Epidermal melanocyte (primary cell): ENCODE measurements around the gene SPAG16.
"Not testable (repeated sequence)": the region's sequence is repeated elsewhere in the genome, so short reads cannot be mapped to it uniquely, and the experiment has no call there.

ENCODE experiments used
- DNase-seq: peaks from one replicate; pipeline ENCODE4 v3.0.0; 2011; ENCODE audit warnings: low spot score; ENCODE audit not compliant: insufficient read length

The SPAG16 gene

GRCh38 chr2:213408426-213409070 lies 124.3 kb downstream of the SPAG16 start:
- DNase-seq: not testable (repeated sequence)

DNA sequence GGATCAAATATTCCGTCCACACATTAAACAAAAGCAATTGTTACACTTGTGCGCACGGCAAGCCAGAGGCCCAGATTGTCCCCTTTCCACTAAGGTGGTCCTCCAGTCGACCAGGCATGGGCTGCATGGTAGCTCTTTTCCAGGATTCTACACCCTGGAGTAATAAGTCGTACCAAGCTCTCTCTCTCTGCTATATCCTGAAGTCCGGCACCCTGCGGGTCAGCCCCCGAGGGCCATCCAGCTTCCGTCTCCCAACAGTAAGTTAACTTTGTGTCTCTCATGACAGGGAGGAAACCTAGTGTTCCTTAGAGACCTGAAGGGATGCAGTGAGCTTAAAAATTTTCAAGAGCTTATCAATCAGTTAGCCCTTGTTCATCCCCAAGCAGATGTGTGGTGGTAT lies 126.4 kb downstream of the SPAG16 start:
- DNase-seq: not testable (repeated sequence)

DNA sequence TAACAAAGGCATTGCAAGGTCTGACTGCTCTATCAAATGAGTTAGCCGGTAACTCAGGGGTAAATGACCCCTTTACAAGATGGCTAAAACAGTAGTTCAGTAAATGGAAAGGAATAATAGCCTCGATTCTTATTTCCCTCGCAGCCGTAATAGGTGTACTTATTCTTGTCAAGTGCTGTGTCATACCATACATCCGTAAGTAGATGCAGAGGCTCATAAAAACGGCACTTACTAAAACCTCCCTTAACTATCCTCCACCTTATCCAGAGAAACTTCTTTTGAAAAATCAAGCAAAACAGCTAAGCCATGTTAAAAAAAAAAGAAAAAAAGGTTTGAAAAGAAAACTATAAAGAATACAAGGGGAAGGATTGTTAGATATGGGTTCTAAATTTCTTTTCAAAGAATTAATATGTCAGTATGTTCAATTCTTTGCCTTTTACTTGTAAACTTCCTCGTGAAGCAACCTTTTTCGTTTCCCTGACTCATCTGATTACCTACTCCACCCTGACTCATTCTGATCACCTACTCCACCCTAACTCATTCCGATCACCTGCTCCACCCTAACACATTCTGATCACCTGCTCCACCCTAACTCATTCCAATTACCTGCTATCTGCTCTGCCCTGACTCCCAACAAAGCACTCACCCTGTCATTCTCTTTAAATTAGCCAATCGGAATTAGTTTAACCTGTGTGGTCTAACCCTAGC lies 127.5 kb downstream of the SPAG16 start:
- no peak for DNase-seq

DNA sequence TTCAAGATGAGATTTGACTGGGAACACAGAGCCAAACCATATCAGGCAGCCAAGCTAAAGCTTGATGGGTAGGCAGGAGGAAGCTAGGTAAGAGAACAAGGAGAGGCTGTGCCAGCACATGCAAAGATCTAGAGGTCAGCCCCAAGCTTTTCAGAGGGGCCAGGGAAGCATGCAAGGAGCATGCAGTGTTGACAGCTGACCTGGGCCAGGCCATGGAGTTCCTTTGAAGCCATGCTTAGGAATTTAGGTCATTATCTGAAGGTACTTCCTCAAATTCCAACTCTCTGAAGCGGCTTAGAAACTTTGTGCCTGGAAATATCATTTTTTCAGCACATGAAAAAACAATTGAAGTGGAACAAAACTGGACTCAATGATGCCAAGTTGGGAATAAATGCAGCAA lies 130.8 kb downstream of the SPAG16 start:
- DNase-seq: no peak

DNA sequence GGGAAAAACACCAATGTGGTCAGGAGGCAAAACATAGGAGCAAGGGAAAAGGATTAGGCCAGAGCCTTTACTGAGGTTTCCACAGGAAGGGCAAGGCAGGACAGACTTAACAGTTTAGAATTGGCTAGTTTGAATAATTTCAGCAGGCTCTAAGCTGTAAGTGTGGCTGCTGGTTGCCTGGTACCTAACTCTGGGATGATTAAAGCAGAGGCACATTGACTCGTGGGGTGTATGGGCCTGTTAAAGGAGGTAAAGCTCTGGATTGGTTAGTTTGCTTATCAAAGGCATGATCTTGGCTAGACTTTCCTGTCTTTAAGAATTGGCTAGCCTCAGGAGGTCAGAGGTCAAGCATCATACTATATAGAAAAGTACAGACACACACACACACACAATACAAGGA lies 132.6 kb downstream of the SPAG16 start:
- DNase-seq: no peak

DNA sequence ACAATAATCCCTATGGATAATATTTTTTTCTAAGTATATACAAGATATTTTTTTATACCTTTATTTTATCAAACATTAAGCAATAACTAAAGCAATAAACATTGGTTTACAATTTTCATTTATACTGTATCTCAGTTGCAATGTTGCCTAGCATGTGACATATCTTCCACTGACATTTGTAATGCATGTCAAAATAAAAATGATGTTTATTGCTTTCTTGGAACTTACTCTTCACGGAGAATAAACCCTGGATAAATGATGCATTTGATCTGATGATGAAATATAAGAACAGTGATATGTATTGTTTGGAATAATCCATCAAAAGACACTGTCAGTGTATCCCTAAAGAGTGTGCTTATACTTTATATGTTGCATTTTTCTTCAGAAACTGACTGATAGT lies 135.7 kb downstream of the SPAG16 start:
- no peak for DNase-seq

GRCh38 chr2:213420828-213421385 lies 136.6 kb downstream of the SPAG16 start:
- no peak for DNase-seq

DNA sequence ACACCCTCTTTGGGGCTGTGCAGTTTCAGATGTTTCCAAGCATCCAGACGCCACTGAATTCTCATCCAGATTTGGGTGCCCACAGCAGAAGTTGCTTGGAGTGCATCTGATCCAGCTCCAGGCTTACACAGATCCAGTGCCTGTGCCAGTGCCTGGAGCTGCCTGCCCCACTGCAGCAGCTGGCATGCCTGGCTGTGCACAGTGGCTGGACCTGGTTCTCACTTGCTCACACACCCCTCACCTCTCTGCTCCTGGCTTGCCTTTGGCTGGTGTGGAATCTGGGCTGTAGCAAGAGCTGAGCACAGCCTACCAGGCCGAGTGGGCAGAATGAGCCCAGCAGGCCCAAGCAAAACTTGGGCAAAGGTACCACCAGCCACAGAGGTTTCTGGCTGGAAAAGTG lies 137.9 kb downstream of the SPAG16 start:
- DNase-seq: no peak

GRCh38 chr2:213425618-213426017 lies 141.4 kb downstream of the SPAG16 start:
- no peak for DNase-seq

DNA sequence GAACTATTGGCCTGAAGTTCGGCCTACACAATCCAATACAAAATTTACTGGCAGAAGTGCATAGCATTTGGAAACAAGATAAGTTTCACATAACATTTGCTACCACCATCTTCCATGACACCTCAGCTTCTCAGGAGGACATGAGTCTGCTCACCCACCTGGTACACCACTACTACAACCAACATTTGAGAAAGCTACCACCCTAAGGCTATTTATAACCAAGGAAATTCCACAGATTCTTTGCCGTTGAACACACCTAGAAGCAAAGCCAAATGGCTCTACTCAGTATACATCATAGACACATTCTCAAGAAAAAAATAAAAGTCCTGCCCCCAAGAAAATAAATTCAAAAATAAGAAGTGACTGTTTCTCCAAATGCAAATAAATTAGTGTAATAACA lies 145.3 kb downstream of the SPAG16 start:
- no peak for DNase-seq

DNA sequence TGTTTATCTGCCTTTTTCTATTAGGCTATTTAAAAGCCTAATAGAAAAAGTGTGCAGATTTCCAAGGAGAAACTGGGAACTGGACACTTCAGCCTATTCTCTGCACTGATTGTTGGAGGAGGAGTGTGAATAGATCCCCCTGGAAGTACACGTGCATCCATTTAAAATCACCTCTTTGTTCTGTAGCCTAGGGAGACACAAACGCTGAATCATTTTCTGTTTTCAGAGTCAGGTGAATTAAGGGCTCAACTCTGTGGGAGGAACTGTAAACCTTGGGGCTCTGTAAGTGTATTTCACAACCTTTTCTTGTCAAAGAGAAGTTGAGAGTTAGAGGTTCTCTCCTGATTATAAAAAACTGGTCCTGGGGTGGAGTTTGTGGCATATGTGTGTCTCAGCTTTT lies 159.7 kb downstream of the SPAG16 start:
- DNase-seq: no peak

- DNase-seq: no peak
Observed at GRCh38 chr2:213451542-213452239, 167.4 kb downstream of the SPAG16 start.

GRCh38 chr2:213455316-213456008 lies 171.2 kb downstream of the SPAG16 start:
- no peak for DNase-seq

DNA sequence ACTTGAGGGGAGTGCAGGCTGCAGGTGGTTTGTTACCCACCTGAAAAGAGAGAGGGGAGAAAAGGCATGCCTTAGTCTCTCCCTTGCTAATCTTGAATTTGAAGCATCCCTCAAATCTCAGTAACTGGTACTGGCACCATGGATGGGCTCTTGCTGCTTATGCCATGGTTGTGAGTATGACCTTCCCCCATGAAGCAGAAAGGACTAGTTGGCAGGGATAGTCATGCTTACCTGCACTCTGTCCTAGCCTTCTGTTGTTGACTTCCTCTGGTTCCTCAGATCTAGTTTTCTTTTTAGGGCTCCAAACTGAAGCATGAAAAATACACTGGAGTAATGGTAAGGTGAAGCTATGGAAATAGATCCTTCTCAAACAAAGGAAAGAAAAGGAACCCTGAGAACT lies 191.2 kb downstream of the SPAG16 start:
- no peak for DNase-seq

- DNase-seq: no peak
Observed at GRCh38 chr2:213476641-213477040, 192.4 kb downstream of the SPAG16 start.

GRCh38 chr2:213490087-213490486 lies 205.8 kb downstream of the SPAG16 start:
- DNase-seq: no peak

DNA sequence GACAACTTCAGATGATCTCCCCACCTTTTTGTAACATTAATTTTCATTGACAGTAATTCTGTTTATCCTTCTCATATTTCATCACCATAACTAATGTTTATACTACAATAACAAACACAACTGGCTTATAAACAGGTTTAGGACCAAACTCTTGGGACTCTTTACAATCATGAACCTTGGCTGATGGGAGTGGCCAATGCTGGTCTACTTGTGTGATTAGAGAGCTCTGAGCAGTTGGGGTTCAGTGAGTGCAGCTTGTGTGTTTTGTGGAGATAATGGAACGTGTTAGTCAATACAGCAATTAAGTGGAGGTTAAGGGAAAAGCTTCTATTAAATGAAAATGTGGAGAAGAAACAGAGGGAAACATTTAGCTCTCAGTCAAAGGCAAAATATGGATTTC lies 207.1 kb downstream of the SPAG16 start:
- DNase-seq: no peak

GRCh38 chr2:213496226-213496625 lies 212.0 kb downstream of the SPAG16 start:
- no peak for DNase-seq

DNA sequence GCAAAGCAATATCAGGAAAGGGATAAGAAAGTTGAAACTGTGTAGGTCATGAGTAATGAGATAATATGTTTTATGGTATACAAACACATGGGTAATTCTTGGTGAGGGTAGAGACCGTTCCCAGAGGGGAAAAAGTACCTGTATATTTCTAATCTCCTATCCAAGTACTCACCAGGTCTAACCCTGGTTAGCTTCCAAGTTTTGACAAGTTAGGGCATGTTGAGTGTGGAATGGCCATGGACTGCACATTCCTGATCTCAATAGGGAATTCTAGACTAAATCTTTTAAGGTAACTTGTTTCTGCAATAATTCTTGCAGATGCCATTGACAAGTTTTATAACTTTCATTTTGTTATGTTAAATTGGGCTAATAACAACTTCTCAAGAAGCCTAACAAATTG lies 216.6 kb downstream of the SPAG16 start:
- DNase-seq: no peak

DNA sequence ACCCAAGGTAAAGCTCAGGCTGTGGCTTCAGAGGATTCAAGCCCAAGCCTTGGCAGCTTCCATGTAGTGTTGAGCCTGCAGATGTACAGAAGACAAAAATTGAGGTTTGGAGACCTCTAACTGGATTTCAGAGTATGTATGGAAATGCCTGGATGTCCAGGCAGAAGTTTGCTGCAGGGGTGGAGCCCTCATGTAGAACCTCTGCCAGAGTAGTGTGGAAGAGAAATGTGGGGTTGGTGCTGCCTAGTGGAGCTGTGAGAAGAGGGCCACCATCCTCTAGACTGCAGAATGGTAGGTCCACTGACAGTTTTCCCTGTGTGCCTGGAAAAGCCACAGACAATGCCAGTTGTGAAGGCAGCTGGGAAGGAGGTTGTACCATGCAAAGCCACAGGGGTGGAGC lies 239.9 kb downstream of the SPAG16 start:
- DNase-seq: no peak

DNA sequence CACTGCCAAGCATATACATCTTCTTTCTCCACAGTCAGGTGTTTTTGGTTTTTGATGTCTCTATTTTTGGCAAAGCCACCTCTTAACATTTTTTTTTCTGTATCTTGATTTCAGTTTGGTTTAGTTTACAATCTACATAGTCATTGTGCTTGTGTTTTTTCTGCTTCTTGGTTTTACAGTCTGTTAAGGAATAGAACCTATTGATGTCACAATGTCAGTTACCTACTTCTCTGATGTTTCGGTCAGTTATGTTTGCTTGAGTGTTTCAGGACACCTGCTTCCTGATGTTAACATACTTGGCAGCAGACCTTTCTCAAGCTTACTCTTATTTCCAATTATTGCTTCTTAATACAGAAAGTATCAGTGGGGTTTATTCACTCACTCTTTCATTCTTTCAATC lies 253.3 kb downstream of the SPAG16 start:
- DNase-seq: no peak

GRCh38 chr2:213544940-213545339 lies 260.7 kb downstream of the SPAG16 start:
- no peak for DNase-seq
